Sigmoid colon (tissue), 7 donors: Measurements from ENCODE around the gene CTNNA1. TPM values are rescaled to one million over a fixed set of nuclear protein-coding genes. Genes with fewer than 3 reads are reported as not detected.

Source experiments
- DNase-seq: peaks from one replicate; pipeline ENCODE4 v3.0.0-alpha.2; 2019
- H3K27ac ChIP-seq, 4 donors: fragments of 200-600 bp; sonication (generic); one replicate each; pipeline ENCODE4 v1.5.1; 2016 to 2019; ENCODE audit warnings: mild to moderate bottlenecking in 1 of 4
- H3K27me3 ChIP-seq, 3 donors: fragments of 200-600 bp; sonication (generic); one replicate each; pipeline ENCODE4 v1.5.1; 2019; ENCODE audit warnings: mild to moderate bottlenecking in 1 of 3
- H3K36me3 ChIP-seq, 4 donors: fragments of 200-600 bp; sonication (generic); one replicate each; pipeline ENCODE4 v1.5.1; 2016 to 2019
- H3K4me1 ChIP-seq, 4 donors: fragments of 200-600 bp; sonication (generic); one replicate each; pipeline ENCODE4 v1.5.1; 2017 to 2019
- H3K4me3 ChIP-seq, 4 donors: fragments of 200-600 bp; sonication (generic); one replicate each; pipeline ENCODE4 v1.5.1; 2017 to 2019; ENCODE audit warnings: mild to moderate bottlenecking in 2 of 4, moderate library complexity in 1 of 4
- H3K9me3 ChIP-seq, 4 donors: fragments of 200-600 bp in 3 of 4; sonication (generic) in 3 of 4; one replicate each; pipeline versions ENCODE4 v1.5.1 to v1.6.1; 2013 to 2019
- EP300 ChIP-seq, 4 donors: sonication (generic); formaldehyde crosslinking; IDR thresholded peaks; one replicate each; pipeline ENCODE4 v1.6.1; 2017; ENCODE audit warnings: antibody characterized with exemption in 4 of 4
- POLR2A ChIP-seq, 2 donors: fragments of 450-650 bp; IDR thresholded peaks; one replicate each; pipeline ENCODE4 v1.6.1; 2016; ENCODE audit warnings: antibody characterized with exemption in 2 of 2, mild to moderate bottlenecking in 2 of 2, moderate library complexity in 2 of 2
- POLR2AphosphoS5 ChIP-seq, 4 donors: sonication (generic); formaldehyde crosslinking; IDR thresholded peaks; one replicate each; pipeline ENCODE4 v1.6.1; 2017; ENCODE audit warnings: antibody characterized with exemption in 4 of 4
- WGBS, 2 donors: extraction: QIAGEN DNeasy Blood & Tissue Kit; methylation state at CpG; one replicate each; pipeline ENCODE4 v1.1.7; 2013; 5-methylcytosine and 5-hydroxymethylcytosine counted together
- intact Hi-C: fragments of 100-400 bp; cut with DNase I; formaldehyde crosslinking; loops from one replicate; pipeline ENCODE4 v1.15.1; 2023
- polyA plus RNA-seq, 3 donors: library from polyadenylated mRNA; stranded (reverse); fragments of 200-250 nt; gene quantifications; one replicate each; pipeline ENCODE4 v1.2.3, GENCODE V29; 2013
- total RNA-seq, 4 donors: library from RNA; depleted of rRNA; stranded (reverse); fragments of >200 nt; gene quantifications; one replicate each; pipeline ENCODE4 v1.1.0, GENCODE V29; 2016
- TF ChIP-seq, protein P1 (sequence below), 4 experiments: fragments of 450-650 bp in 3 of 4; fragments of 200-600 bp in 1 of 4; IDR thresholded peaks; one replicate each; pipeline ENCODE4 v1.5.1; 2016 to 2019; ENCODE audit warnings: antibody characterized with exemption in 4 of 4, mild to moderate bottlenecking in 3 of 4, moderate library complexity in 2 of 4
- donor health status: healthy with polysubstance abuse.
- donor health status: Bipolar disorder and iron deficiency.
- donor health status: healthy.

The CTNNA1 gene
- total and polyA plus RNA-seq, 7 donors: 163 to 256 (median 188) TPM

DNA sequence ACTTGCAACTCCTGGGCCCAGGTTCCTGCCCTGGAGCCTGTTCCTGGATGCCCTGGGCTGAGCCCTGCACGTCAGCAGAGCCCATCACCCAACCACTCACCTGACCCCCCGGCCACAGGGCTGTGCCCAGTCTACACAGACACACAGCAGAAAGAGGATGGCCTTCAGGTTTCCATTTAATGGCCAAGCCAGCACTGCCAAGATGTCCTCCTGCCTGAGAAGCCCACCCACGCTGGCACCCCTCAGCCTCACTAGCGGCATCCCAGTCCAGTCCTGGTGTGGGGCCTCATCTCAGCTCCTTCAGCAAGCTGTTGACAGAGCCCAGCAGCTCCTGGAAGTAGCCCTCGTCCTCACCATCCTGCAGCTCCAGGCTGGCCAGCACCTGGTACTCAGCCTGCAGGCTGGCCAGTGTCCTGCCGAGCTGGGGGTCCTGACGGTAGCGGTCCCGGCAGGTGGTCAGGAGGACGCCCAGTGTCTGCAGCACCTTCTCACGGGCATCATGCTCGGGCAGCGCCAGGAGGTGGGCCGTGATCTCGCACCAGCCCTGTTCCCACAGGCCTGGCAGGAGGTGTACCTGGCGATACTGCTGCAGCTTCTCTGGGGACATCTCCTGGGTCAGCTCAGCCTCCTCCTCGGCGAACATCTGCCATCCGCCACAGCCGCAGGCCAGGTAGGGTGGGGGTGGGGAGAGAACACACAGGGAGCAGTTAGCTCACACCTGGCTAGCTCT lies 193.8 kb downstream of the CTNNA1 start:
- Histone ChIP-seq H3K4me1 (peaks cover 0 to 8% (median 2%) of the 10 kb centered on the region in 4 donors), H3K4me3 (no peak overlapping the region), H3K9me3 (no peaks in the 10 kb centered on the region), H3K36me3 (peaks cover 0 to 20% (median 10%) of the 10 kb centered on the region in 4 donors), H3K27me3 (no peaks in the 10 kb centered on the region), H3K27ac (no peak overlapping the region)
- TF ChIP-seq POLR2AphosphoS5 (IDR thresholded peaks at IDR 0.05) (no peak), POLR2A (IDR thresholded peaks at IDR 0.05) (no peak), EP300 (IDR thresholded peaks at IDR 0.05) (no peak)
- TF ChIP-seq, protein P1, sequence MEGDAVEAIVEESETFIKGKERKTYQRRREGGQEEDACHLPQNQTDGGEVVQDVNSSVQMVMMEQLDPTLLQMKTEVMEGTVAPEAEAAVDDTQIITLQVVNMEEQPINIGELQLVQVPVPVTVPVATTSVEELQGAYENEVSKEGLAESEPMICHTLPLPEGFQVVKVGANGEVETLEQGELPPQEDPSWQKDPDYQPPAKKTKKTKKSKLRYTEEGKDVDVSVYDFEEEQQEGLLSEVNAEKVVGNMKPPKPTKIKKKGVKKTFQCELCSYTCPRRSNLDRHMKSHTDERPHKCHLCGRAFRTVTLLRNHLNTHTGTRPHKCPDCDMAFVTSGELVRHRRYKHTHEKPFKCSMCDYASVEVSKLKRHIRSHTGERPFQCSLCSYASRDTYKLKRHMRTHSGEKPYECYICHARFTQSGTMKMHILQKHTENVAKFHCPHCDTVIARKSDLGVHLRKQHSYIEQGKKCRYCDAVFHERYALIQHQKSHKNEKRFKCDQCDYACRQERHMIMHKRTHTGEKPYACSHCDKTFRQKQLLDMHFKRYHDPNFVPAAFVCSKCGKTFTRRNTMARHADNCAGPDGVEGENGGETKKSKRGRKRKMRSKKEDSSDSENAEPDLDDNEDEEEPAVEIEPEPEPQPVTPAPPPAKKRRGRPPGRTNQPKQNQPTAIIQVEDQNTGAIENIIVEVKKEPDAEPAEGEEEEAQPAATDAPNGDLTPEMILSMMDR (IDR thresholded peaks at IDR 0.05): no peak
- intact Hi-C loops: no loop called here
- DNase-seq: peak; percentile 56
- 96% methylated on average over 20 of the region's 20 CpGs for WGBS, 2 donors

DNA sequence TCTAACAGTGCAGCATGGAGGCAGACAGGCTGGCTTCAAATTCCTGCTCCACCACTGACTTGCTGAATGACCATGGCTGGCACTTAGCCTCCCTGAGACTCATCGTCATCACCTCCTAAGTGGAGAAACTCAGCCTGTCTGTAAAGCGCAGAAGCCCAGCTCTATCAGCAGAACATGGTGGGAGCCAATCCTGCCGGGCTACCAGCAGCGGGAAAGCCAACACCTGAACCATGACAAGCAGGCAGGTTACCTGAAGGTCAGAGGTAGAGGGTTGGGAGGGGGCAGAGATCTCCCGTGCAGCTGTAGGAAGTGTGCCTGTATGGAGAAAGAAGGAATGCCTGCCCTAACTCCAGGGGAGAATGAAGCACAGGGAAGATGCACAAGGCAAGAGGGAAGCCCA lies 194.6 kb downstream of the CTNNA1 start:
- 93 to 94% methylated on average over 5 of the region's 5 CpGs for WGBS, 2 donors
- intact Hi-C loops: no loop called here

DNA sequence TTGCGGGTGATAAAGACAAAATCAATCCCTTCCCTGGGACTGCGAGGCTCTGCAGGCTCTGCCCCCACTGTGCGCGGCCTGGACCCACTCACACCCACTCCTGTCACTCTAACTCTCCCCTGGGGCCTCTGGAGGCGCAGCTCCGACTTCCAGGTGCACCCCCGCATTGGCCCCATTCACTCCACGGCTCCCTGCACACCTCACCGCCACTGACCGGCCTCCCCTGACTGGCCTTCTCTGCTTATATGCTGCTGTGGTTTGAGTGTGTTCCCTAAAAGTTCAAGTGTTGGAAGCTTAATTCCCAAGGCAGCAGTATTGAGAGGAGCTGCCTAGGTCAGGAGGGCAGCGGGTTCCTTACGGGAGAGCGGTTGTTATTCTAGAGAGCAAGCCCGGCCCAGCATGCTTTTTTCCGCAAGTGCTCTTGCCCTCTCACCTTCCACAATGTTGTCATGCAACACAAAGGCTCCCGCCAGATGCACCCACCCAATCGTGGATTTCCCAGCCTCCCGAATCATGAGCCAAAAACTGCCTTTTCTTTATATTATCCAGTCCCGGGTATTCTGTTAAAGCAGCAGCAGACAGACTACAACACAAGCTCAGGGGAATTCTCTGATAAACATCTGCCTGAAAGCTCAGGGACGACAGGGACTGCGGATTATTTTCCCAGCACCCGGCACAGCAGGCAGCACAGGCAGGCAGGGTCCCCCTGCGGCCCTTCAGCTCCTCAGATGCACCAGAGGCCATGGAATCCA lies 195.4 kb downstream of the CTNNA1 start:
- Histone ChIP-seq H3K9me3 (no peaks in the 10 kb centered on the region), H3K4me3 (no peak overlapping the region), H3K4me1 (peaks cover 0 to 24% (median 19%) of the 10 kb centered on the region in 4 donors), H3K36me3 (peaks cover 0 to 20% (median 10%) of the 10 kb centered on the region in 4 donors), H3K27me3 (no peaks in the 10 kb centered on the region), H3K27ac (no peak overlapping the region)
- WGBS, 2 donors: 87 to 94% methylated on average over 23 of the region's 23 CpGs
- no peak for TF ChIP-seq POLR2AphosphoS5 (IDR thresholded peaks at IDR 0.05)
- no peak for TF ChIP-seq EP300 (IDR thresholded peaks at IDR 0.05)
- no peak for TF ChIP-seq POLR2A (IDR thresholded peaks at IDR 0.05)
- TF ChIP-seq, protein P1 (IDR thresholded peaks at IDR 0.05): no peak
- intact Hi-C loops: no loop called here
- DNase-seq: peak; percentile 50

More for the DNA sequence above, 194.6 kb downstream of the CTNNA1 start:
- DNase-seq: peak; percentile 22
- peaks cover 0 to 16% (median 10%) of the 10 kb centered on the region in 4 donors for H3K4me1 ChIP-seq
- H3K36me3 ChIP-seq: peaks cover 0 to 20% (median 10%) of the 10 kb centered on the region in 4 donors
- H3K4me3 ChIP-seq: no peak overlapping the region
- H3K27me3 ChIP-seq: no peaks in the 10 kb centered on the region
- H3K9me3 ChIP-seq: no peaks in the 10 kb centered on the region
- H3K27ac ChIP-seq: no peak overlapping the region
- TF ChIP-seq, protein P1 (IDR thresholded peaks at IDR 0.05): no peak
- TF ChIP-seq POLR2AphosphoS5 (IDR thresholded peaks at IDR 0.05) (no peak), EP300 (IDR thresholded peaks at IDR 0.05) (no peak), POLR2A (IDR thresholded peaks at IDR 0.05) (no peak)

DNA sequence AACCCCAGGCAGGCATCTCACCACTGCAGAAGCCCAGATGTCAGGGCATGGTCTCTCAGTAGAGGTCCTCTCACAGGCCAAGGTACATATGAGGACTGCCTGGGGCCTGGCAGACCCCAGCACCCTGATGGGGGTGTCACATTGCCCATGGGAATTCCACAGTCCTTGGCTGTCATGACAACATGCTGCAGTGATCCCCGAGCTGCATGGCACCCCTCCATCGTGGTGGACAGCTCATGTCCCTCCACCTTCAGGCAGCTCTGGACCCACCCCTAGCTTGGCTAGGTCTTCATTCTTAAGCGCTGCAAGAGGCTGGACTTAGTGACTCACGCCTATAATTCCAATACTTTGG lies 196.0 kb downstream of the CTNNA1 start:
- no peaks in the 10 kb centered on the region for H3K9me3 ChIP-seq
- no peaks in the 10 kb centered on the region for H3K27me3 ChIP-seq
- 91 to 95% methylated on average over 4 of the region's 4 CpGs for WGBS, 2 donors
- intact Hi-C loops: no loop called here
- H3K4me1 ChIP-seq: peaks cover 0 to 30% (median 24%) of the 10 kb centered on the region in 4 donors
- H3K36me3 ChIP-seq: peaks cover 0 to 20% (median 10%) of the 10 kb centered on the region in 4 donors
- peak; percentile 44 for DNase-seq
- TF ChIP-seq POLR2AphosphoS5 (IDR thresholded peaks at IDR 0.05) (no peak), POLR2A (IDR thresholded peaks at IDR 0.05) (no peak), EP300 (IDR thresholded peaks at IDR 0.05) (no peak)
- TF ChIP-seq, protein P1 (IDR thresholded peaks at IDR 0.05): no peak
- no peak overlapping the region for H3K27ac ChIP-seq
- H3K4me3 ChIP-seq: no peak overlapping the region
